Erythroblast (primary cell): Measurements from ENCODE around the gene P2RY6.

Source experiments
- GATA1 ChIP-seq: IDR thresholded peaks from 2 replicates; pipeline ENCODE4 v1.6.1; 2011; ENCODE audit warnings: low read depth, mild to moderate bottlenecking, control low read depth, low read length, moderate library complexity
- POLR2A ChIP-seq: IDR thresholded peaks from 2 replicates; pipeline ENCODE4 v1.6.1; 2011; ENCODE audit warnings: mild to moderate bottlenecking, low read length

- TF ChIP-seq POLR2A, result no peak
- no peak for TF ChIP-seq GATA1
These were observed 25.1 kb downstream of the P2RY6 start for GRCh38 chr11:73297231-73297590.
